RPMI8226 (cell line): ENCODE results near the gene KLHL22.
"Not testable (repeated sequence)": the region's sequence is repeated elsewhere in the genome, so short reads cannot be mapped to it uniquely, and the experiment has no call there.

Experiments used
- DNase-seq: peaks from one replicate; pipeline ENCODE4 v3.0.0-alpha.2; 2015

KLHL22 gene

DNA sequence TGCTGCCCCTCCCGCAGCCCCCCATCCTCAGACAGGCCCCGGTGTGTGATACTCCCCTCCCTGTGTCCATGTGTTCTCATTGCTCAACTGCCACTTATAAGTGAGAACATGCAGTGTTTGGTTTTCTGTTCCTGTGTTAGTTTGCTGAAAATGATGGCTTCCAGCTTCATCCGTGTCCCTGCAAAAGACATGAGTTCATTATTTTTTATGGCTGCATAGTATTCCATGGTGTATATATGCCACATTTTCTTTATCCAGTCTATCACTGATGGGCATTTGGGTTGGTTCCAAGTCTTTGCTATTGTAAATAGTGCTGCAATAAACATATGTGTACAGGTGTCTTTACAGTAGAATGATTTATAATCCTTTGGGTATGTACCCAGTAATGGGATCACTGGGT, 80.4 kb downstream of the KLHL22 start:
- not testable (repeated sequence) for DNase-seq

GRCh38 chr22:20414450-20414849, 81.1 kb downstream of the KLHL22 start:
- DNase-seq: no peak

GRCh38 chr22:20414059-20414440, 81.5 kb downstream of the KLHL22 start:
- no peak for DNase-seq

- no peak for DNase-seq
Observed at GRCh38 chr22:20413217-20414058, 82.2 kb downstream of the KLHL22 start.

DNA sequence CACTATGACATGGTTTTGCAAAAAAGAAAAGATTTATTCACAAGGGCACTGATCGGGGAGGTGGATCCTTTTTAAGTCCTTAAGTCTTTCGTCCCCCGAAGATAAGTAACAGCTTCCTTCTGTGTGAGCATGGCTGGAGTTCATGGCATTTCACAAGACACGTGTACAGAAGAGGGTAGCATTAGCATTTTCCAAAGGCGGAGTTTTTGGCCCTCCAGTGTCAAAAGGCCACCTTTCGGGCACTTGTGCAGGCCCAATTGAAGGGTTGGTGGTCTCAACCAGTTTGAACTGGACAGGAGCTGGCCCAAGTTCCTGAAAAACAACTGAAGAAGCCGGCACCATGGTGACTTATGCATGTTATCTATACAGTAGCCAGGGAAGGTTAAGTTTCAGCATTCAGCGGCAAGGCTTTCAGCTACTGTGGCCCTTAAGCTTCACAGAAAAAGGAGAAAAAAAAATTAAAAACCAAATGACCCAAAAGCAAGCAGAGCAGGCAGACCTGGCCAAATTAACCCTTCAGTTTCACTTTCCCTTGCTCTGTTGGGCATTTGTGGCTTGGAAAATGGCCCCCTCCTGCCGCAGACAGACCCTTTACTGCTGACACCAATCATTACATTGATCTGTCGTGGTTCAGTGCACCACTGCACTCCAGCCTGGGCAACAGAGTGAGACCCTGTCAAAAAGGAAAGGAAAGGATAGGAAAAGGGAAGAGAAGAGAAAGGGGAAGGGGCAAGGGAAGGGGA, 83.0 kb downstream of the KLHL22 start:
- DNase-seq: no peak

GRCh38 chr22:20409385-20409784, 86.2 kb downstream of the KLHL22 start:
- DNase-seq: not testable (repeated sequence)

- no peak for DNase-seq
Observed at GRCh38 chr22:20408891-20409290, 86.7 kb downstream of the KLHL22 start.

- DNase-seq: no peak
Observed at GRCh38 chr22:20407829-20408228, 87.8 kb downstream of the KLHL22 start.

DNA sequence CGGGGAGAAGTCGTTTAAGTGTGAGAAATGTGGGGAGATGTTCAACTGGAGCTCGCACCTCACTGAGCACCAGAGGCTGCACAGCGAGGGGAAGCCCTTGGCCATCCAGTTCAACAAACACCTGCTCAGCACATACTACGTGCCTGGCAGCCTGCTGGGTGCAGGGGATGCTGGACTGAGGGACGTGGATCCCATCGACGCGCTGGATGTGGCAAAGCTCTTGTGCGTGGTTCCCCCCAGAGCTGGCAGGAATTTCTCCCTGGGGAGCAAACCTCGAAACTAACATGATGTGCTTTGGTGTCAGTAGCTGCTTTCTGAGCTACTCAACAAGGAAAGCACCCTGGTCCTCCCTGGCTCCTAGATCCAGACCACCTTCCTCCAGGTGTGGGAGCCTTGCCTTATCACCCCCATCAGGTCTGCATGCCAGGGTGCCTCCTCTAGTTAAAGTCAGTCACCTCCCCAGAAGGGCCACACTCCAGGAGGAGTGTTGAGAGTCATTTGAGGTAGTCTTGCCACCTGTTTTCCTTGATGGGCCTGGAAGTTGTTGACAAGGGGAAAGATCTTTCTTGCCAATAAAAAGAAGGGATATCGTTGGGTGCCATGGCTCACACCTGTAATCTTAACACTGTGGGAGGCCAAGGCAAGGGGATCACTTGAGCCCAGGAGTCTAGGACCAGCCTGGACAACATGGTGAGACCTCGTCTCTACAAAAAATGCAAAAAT, 88.7 kb downstream of the KLHL22 start:
- no peak for DNase-seq

- DNase-seq: no peak
Observed at GRCh38 chr22:20405931-20406685, 89.5 kb downstream of the KLHL22 start.

DNA sequence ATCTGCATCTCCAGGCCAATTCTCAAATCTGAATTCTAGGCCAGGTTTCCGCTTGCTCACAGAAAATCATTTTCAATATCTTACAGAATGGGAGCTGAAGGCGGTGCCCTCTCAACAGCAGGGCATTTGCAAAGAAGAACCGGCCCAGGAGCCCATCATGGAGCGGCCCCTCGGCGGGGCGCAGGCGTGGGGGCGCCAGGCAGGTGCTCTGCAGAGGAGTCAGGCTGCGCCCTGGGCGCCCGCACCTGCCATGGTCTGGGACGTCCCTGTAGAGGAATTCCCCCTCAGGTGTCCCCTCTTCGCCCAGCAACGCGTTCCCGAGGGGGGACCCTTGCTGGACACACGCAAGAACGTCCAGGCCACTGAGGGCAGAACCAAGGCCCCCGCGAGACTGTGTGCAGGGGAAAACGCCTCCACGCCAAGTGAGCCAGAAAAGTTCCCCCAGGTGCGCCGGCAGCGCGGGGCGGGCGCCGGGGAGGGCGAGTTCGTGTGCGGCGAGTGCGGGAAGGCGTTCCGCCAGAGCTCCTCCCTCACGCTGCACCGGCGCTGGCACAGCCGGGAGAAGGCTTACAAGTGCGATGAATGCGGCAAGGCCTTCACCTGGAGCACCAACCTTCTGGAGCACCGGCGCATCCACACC, 90.2 kb downstream of the KLHL22 start:
- no peak for DNase-seq

DNA sequence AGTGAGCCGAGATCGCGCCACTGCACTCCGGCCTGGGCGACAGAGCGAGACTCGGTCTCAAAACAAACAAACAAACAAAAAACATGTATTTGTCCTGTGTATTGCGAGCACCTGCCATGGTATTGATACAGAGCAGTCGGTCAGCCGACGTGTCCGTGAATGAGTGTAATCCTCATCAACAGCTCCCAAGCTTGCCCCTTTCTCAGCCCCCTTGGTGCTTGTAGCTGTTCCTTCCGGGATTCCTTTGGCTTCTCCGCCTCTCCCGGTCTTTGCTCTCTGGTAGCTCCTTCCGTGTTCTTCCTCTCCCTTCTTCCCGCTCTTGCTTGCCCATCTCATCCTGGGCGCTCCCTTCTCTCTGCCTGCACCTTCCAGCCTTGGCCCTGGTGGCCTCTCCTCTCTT, 90.7 kb downstream of the KLHL22 start:
- DNase-seq: no peak

DNA sequence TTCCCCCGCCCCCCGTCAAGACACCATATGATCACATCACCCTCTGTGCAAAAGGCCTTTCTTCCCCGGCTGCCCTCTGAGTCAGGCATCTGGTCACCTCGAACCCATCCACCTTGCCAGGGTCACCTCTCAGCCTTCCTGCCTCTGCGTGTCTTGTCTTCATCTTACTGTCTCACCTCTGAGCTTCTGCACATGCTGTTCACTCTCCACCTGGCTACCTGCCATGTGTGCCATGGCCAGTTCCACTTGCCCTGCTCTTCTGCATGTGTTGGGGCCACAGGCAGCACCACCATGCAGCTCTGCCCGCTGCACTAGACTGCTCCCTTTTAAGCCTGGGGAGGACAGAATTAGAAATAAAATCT, 91.8 kb downstream of the KLHL22 start:
- DNase-seq: no peak

GRCh38 chr22:20402960-20403778, 92.4 kb downstream of the KLHL22 start:
- no peak for DNase-seq

DNA sequence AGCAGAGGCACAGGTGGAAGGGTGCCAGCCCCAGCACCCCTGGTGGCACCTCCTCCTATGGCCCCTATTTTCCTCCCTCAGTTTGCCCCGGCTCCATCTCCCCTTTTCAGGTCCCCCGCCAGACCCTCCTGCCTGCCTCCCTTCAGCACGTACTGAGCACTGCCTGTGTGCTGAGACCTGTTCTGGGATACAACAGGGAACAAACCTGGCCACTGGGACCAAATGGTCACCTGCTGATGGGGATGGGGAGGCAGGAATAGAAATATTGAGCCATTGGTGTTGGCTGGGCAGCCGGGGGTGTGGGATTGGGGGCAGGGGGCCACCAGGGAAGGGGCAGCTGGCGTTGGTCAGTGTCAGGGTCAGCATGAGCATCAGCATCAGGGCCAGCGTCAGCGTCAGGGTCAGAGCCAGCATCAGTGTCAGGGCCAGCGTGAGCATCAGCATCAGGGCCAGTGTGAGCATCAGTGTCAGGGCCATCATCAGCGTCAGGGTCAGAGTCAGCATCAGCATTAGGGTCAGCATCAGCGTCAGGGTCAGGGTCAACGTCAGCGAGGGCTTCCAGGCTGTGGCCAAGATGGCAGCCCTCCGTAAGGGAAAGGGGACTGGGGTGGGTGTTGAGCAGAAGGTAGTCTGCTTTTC, 94.1 kb downstream of the KLHL22 start:
- no peak for DNase-seq

- no peak for DNase-seq
Observed at GRCh38 chr22:20400606-20401375, 94.8 kb downstream of the KLHL22 start.

GRCh38 chr22:20399866-20400605, 95.6 kb downstream of the KLHL22 start:
- DNase-seq: no peak

DNA sequence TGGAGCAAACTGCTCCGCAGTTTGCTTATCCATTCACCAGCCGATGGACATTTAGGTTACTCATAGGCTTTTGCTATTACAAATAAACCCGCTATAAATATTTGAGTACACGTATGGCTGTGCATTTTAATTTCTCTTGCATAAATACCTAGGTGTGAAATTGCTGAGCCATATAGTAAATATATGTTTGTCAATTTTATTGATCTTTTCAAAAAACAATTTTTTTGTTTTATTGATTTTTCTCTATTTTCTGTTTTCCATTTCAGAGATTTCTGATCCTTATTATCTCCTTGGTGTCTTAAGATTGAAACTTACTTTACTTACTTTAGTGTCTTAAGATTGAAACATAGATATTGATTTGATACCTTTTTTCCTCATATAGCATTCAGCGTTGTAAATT, 97.2 kb downstream of the KLHL22 start:
- DNase-seq: no peak

- DNase-seq: no peak
Observed at GRCh38 chr22:20397498-20397897, 98.1 kb downstream of the KLHL22 start.
